GM13976 (cell line): ENCODE results near the gene ARHGAP9.

ENCODE experiments used
- DNase-seq: peaks from one replicate; pipeline ENCODE4 v3.0.0; 2012; ENCODE audit warnings: low spot score
- in situ Hi-C: fragments of 300-500 bp; cut with MboI; formaldehyde crosslinking; loops from one replicate; pipeline ENCODE4 v1.12.0; 2022; ENCODE audit warnings: low sequenced_read_pairs, mixed read lengths, inconsistent platforms; ENCODE audit not compliant: unreplicated experiment
- TF ChIP-seq, protein P1 (sequence below): IDR thresholded peaks from 2 replicates; pipeline ENCODE4 v1.5.1; 2012; ENCODE audit warnings: borderline replicate concordance, mild to moderate bottlenecking; ENCODE audit not compliant: insufficient read depth; ENCODE audit errors: extremely low read depth, missing control alignments, control extremely low read depth

Gene ARHGAP9

DNA sequence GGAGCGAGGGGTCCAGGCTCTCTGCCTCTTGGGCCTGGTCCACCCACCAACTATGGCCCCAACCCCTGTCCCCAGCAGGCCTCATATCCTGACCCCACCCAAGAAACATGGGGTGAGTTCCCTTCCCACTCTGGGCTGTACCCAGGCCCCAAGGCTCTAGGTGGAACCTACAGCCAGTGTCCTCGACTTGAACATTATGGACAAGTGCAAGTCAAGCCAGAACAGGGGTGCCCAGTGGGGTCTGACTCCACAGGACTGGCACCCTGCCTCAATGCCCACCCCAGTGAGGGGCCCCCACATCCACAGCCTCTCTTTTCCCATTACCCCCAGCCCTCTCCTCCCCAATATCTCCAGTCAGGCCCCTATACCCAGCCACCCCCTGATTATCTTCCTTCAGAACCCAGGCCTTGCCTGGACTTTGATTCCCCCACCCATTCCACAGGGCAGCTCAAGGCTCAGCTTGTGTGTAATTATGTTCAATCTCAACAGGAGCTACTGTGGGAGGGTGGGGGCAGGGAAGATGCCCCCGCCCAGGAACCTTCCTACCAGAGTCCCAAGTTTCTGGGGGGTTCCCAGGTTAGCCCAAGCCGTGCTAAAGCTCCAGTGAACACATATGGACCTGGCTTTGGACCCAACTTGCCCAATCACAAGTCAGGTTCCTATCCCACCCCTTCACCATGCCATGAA, 8.6 kb downstream of the ARHGAP9 start:
- no peak for DNase-seq
- in situ Hi-C loops: no loop called here
- TF ChIP-seq, protein P1, sequence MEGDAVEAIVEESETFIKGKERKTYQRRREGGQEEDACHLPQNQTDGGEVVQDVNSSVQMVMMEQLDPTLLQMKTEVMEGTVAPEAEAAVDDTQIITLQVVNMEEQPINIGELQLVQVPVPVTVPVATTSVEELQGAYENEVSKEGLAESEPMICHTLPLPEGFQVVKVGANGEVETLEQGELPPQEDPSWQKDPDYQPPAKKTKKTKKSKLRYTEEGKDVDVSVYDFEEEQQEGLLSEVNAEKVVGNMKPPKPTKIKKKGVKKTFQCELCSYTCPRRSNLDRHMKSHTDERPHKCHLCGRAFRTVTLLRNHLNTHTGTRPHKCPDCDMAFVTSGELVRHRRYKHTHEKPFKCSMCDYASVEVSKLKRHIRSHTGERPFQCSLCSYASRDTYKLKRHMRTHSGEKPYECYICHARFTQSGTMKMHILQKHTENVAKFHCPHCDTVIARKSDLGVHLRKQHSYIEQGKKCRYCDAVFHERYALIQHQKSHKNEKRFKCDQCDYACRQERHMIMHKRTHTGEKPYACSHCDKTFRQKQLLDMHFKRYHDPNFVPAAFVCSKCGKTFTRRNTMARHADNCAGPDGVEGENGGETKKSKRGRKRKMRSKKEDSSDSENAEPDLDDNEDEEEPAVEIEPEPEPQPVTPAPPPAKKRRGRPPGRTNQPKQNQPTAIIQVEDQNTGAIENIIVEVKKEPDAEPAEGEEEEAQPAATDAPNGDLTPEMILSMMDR: no peak

DNA sequence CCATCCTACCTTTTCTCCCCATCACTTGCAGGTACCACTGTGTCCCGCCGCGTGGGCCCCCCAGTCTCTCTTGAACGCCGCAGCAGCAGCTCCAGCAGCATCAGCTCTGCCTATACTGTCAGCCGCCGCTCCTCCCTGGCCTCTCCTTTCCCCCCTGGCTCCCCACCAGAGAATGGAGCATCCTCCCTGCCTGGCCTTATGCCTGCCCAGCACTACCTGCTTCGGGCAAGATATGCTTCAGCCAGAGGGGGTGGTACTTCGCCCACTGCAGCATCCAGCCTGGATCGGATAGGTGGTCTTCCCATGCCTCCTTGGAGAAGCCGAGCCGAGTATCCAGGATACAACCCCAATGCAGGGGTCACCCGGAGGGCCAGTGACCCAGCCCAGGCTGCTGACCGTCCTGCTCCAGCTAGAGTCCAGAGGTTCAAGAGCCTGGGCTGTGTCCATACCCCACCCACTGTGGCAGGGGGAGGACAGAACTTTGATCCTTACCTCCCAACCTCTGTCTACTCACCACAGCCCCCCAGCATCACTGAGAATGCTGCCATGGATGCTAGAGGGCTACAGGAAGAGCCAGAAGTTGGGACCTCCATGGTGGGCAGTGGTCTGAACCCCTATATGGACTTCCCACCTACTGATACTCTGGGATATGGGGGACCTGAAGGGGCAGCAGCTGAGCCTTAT, 9.2 kb downstream of the ARHGAP9 start:
- in situ Hi-C loops: no loop called here
- no peak for DNase-seq
- TF ChIP-seq, protein P1: no peak

- in situ Hi-C loops: no loop called here
- TF ChIP-seq, protein P1: no peak
- no peak for DNase-seq
Observed at GRCh38 chr12:57469296-57470164, 10.1 kb downstream of the ARHGAP9 start.

GRCh38 chr12:57467915-57468314, 11.8 kb downstream of the ARHGAP9 start:
- TF ChIP-seq, protein P1: no peak
- in situ Hi-C loops: no loop called here
- no peak for DNase-seq

DNA sequence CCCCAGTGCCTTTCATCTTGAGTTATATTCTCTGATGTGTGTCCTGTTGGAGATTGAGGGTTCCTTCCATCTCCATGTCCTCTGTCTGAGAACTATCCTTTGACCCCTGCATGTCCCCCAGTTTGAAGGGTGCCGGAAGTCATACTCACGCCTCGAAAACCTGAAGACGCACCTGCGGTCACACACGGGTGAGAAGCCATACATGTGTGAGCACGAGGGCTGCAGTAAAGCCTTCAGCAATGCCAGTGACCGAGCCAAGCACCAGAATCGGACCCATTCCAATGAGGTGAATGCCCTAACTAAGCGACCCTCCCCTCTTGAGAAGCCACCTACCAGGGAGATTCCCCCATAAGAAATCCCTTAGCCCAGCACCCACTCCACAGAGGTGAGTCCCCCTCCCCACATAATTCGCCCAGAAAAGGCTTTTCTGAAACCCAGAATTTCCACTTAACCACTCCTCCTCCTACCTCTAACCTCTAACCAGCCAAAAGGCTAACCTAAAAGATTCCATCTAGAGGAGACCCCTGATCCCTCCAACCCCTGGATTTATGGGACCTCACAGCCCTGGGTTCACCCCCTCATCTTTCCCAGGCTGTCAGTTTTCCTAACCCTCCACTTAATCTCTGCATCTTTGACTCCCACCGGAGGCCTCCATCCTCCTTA, 12.3 kb downstream of the ARHGAP9 start:
- DNase-seq: no peak
- TF ChIP-seq, protein P1: no peak
- in situ Hi-C loops: no loop called here
